Breast epithelium (tissue), 4 donors: ENCODE results near the gene CLEC11A. TPM values are rescaled to one million over a fixed set of nuclear protein-coding genes. Genes with fewer than 3 reads are reported as not detected.

Experiments used
- DNase-seq, 2 donors: peaks; one replicate each; pipeline ENCODE4 v3.0.0-alpha.2; 2019; ENCODE audit warnings: low spot score in 2 of 2
- H3K27ac ChIP-seq, 2 donors: fragments of 200-600 bp; sonication (generic) in 1 of 2; one replicate each; pipeline ENCODE4 v1.5.1; 2016 to 2019; ENCODE audit warnings: mild to moderate bottlenecking in 1 of 2
- H3K27me3 ChIP-seq, 2 donors: fragments of 200-600 bp; sonication (generic) in 1 of 2; one replicate each; pipeline versions ENCODE4 v1.5.1 to v1.6.0; 2017 to 2019; ENCODE audit warnings: control low read depth in 1 of 2, mild to moderate bottlenecking in 1 of 2
- H3K36me3 ChIP-seq: fragments of 200-600 bp; one replicate; pipeline ENCODE4 v1.5.1; 2019
- H3K4me1 ChIP-seq, 2 donors: fragments of 200-600 bp; sonication (generic); one replicate each; pipeline ENCODE4 v1.5.1; 2016 to 2019; ENCODE audit warnings: control low read depth in 1 of 2
- H3K4me3 ChIP-seq, 3 donors: fragments of 200-600 bp; sonication (generic); 1 replicate in 2 of 3; 2 replicates in 1 of 3; pipeline ENCODE4 v1.5.1; 2016 to 2019; ENCODE audit warnings: mild to moderate bottlenecking in 3 of 3, moderate library complexity in 2 of 3
- H3K9me3 ChIP-seq, 2 donors: fragments of 200-600 bp; sonication (generic) in 1 of 2; one replicate each; pipeline ENCODE4 v1.5.1; 2016 to 2019; ENCODE audit warnings: control low read depth in 1 of 2
- POLR2A ChIP-seq: fragments of 450-650 bp; IDR thresholded peaks from one replicate; pipeline ENCODE4 v1.6.1; 2016; ENCODE audit warnings: antibody characterized with exemption, mild to moderate bottlenecking, moderate library complexity
- POLR2AphosphoS5 ChIP-seq, 3 donors: sonication (generic); formaldehyde crosslinking; IDR thresholded peaks; one replicate each; pipeline ENCODE4 v1.6.1; 2017; ENCODE audit warnings: antibody characterized with exemption in 3 of 3
- intact Hi-C: fragments of 100-400 bp; cut with DNase I; formaldehyde crosslinking; loops from one replicate; pipeline ENCODE4 v1.15.1; 2023; ENCODE audit warnings: low total_unique reads
- total RNA-seq, 3 donors: library from RNA; depleted of rRNA; stranded (reverse); fragments of >200 nt; gene quantifications; one replicate each; pipeline ENCODE4 v1.1.0, GENCODE V29; 2016
- TF ChIP-seq, protein P1 (sequence below), 3 donors: fragments of 450-650 bp; IDR thresholded peaks; one replicate each; pipeline ENCODE4 v1.5.1; 2016 to 2017; ENCODE audit warnings: antibody characterized with exemption in 3 of 3, mild to moderate bottlenecking in 3 of 3, moderate library complexity in 3 of 3

The CLEC11A gene
- total RNA-seq, 3 donors from 2014 or later, result 16.4 to 24.3 (median 20.6) TPM

DNA sequence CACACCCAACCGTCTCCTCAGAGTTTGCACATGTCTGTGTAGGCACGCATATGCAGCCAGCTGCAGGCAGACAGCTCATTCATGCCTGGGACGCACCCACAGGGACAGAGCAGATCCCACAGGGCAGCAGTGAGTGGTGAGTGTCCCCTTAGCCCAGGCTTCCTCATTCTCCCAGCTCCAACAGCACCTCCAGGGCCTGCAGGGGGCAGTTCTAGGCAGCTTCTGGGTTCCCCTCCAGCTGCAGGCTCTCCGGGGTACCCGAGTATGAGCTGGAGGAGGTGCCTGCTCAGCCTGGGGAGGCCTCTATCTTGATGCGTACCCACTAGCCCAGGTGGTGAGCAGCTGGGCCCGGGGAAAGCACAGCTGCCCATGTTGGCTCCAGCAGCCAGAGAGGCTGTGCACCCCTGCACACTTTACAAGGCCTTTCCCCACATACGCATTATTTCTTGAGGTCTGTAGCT, 2.2 kb upstream of the CLEC11A start:
- peaks cover 0 to 8% of the 10 kb centered on the region in 2 donors for H3K4me1 ChIP-seq
- intact Hi-C loops, result no loop called here
- no peaks in the 10 kb centered on the region for H3K9me3 ChIP-seq
- H3K27me3 ChIP-seq, result peaks cover 7 to 22% of the 10 kb centered on the region in 2 donors
- H3K27ac ChIP-seq, result no peak overlapping the region
- H3K36me3 ChIP-seq, result no peaks in the 10 kb centered on the region
- H3K4me3 ChIP-seq, result no peak overlapping the region
- TF ChIP-seq POLR2AphosphoS5 (IDR thresholded peaks at IDR 0.05), result no peak
- no peak for TF ChIP-seq POLR2A
- TF ChIP-seq, protein P1, sequence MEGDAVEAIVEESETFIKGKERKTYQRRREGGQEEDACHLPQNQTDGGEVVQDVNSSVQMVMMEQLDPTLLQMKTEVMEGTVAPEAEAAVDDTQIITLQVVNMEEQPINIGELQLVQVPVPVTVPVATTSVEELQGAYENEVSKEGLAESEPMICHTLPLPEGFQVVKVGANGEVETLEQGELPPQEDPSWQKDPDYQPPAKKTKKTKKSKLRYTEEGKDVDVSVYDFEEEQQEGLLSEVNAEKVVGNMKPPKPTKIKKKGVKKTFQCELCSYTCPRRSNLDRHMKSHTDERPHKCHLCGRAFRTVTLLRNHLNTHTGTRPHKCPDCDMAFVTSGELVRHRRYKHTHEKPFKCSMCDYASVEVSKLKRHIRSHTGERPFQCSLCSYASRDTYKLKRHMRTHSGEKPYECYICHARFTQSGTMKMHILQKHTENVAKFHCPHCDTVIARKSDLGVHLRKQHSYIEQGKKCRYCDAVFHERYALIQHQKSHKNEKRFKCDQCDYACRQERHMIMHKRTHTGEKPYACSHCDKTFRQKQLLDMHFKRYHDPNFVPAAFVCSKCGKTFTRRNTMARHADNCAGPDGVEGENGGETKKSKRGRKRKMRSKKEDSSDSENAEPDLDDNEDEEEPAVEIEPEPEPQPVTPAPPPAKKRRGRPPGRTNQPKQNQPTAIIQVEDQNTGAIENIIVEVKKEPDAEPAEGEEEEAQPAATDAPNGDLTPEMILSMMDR (IDR thresholded peaks at IDR 0.05), result no peak
- no peak for DNase-seq

DNA sequence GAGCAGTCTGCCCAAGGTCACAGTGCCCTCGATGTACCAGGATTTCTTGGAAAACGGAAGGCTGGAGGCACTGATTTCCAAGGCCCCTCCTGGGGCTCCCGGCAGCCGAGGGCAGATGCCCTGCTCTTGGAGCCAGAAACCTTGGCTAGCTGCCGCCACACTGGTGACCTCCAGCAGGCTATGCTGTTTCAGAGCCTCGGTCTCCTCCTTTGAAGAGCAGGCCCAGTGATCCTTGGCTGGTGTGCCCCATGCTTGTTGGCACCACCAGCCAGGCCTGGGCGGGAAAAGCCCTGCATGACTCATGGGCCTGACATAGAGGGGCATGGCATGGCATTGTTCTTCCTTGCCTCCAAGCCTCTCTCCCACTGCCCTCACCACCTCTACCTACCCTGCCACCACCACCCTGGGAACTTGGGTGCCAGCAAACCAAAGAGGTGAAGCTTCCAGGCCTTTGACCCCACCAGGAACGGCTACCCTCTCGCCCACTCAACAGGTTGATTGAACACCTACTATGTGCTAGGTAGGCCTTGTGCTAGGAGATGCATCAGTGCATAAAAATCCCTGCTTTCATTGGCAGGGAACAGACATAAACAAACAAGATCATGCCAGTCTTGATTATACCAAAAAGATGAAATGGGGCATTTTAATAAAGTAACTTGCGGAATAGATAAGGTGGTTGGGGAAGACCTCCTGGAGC, 1.6 kb upstream of the CLEC11A start:
- H3K27me3 ChIP-seq, result peaks cover 7 to 15% of the 10 kb centered on the region in 2 donors
- intact Hi-C loops, result no loop called here
- no peak for DNase-seq
- no peaks in the 10 kb centered on the region for H3K9me3 ChIP-seq
- peaks cover 0 to 8% of the 10 kb centered on the region in 2 donors for H3K4me1 ChIP-seq
- H3K27ac ChIP-seq, result no peak overlapping the region
- no peak overlapping the region for H3K4me3 ChIP-seq
- H3K36me3 ChIP-seq, result no peaks in the 10 kb centered on the region
- TF ChIP-seq, protein P1 (IDR thresholded peaks at IDR 0.05), result no peak
- TF ChIP-seq POLR2AphosphoS5 (IDR thresholded peaks at IDR 0.05) (no peak), POLR2A (no peak)

DNA sequence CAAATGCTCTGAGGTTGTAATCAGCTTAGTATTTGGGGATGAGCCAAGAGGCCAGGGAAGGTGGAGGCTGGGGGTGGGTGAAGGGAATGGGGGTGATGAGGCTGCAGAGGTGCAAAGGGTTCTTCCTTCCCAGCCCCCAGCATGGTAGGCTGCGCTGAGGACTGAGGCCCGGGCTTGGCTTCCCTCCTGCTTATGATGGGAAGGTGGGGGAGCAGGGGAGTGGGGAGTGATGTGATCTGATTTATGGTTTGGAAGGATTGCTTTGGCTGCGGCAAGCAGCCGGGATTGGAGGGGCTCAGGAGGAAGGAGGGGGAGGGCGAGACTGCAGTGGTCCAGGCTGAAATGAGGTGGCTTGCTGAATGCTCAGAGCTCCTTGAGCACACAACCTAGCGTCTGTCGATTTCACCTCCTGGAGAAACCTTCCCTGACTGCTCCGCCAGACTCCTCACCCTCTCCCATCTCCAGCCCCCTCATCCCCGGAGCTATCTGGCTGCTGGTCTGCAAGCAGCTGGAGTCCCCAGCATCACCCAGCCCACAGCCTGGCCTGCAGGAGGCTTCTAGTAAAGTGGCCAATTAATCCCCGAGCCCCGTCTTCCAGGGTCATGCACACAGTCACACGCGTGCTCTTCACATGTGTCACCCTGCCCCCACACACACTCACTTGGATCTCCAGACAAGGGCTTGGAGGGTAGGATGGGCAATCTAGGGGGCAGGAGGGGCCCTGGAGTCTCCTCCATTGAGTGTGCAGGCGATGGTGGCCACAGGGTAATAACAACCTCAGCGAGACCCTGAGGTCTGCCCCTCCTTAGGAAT, 757 bp upstream of the CLEC11A start:
- Histone ChIP-seq H3K4me1 (peaks cover 0 to 8% of the 10 kb centered on the region in 2 donors), H3K27ac (peak overlapping the region; percentile 60 to 89), H3K4me3 (peak overlapping the region; percentile 62 to 85 (median 85)), H3K36me3 (no peaks in the 10 kb centered on the region), H3K27me3 (peaks cover 7 to 9% of the 10 kb centered on the region in 2 donors), H3K9me3 (no peaks in the 10 kb centered on the region)
- DNase-seq, result no peak
- no peak for TF ChIP-seq POLR2A
- TF ChIP-seq, protein P1 (IDR thresholded peaks at IDR 0.05), result no peak
- TF ChIP-seq POLR2AphosphoS5 (IDR thresholded peaks at IDR 0.05), result no peak
- intact Hi-C loops, result no loop called here

DNA sequence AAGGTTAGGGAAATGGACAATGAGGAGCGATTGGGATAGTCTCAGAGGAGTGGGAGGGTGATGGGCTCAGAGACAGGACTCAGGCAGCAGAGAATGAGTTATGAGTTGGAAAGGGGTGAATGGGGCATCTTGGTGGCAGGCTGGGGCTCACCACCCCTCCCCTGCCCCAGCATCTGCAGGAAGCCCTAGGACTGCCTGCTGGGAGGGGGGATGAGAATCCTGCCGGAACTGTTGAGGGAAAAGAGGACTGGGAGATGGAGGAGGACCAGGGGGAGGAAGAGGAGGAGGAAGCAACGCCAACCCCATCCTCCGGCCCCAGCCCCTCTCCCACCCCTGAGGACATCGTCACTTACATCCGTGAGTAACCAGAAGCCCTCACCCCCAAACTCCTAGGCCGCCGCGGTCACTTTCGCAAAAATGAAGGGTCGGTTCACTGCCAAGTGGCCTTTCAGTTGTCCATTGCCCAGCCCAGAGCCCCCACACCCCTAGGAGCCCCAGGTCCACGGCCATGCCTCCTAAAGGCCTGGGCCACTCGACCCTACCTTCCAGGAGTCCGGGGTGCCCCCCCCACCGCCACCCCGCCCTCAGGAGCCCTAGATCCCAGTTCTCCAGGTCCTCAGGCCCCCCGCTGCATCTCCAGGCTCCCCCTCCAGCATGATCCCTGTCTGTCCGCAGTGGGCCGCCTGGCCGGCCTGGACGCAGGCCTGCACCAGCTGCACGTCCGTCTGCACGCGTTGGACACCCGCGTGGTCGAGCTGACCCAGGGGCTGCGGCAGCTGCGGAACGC, 764 bp downstream of the CLEC11A start:
- DNase-seq, result peak in 1 of 2 donors; percentile 19
- H3K27me3 ChIP-seq, result peaks cover 0 to 4% of the 10 kb centered on the region in 2 donors
- intact Hi-C loops, result no loop called here
- H3K9me3 ChIP-seq, result no peaks in the 10 kb centered on the region
- H3K4me1 ChIP-seq, result peaks cover 0 to 3% of the 10 kb centered on the region in 2 donors
- H3K36me3 ChIP-seq, result no peaks in the 10 kb centered on the region
- peak overlapping the region; percentile 60 to 89 for H3K27ac ChIP-seq
- peak overlapping the region; percentile 62 to 85 (median 85) for H3K4me3 ChIP-seq
- TF ChIP-seq POLR2A (no peak), POLR2AphosphoS5 (IDR thresholded peaks at IDR 0.05) (no peak)
- TF ChIP-seq, protein P1 (IDR thresholded peaks at IDR 0.05), result no peak
